ENCODE results near the gene CFC1B. TPM values are rescaled to one million over a fixed set of nuclear protein-coding genes. Genes with fewer than 3 reads are reported as not detected.

The CFC1B gene
- total RNA-seq: not detected in 2 replicates

DNA sequence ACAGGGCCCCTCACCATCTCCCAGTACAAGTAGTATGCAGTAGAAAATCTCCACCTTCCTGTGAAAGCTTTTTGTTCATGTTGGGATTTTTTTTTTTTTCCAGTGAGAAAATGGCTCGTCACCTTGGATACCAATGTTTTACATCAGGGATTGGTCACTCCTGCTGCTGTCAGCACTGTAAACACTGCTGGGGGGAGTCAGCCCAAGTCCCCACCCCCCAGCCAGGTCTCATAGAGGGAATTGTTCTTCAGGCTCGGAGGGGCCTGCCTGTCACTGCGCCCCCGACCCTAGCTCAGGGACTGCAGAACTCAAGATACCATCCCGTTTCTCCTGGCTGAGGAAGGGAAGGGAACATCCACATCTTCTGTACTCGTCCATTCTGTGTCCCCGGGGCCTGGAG, at the start of gene CFC1B:
Gene CFC1B (plus strand): TSS at position 231 of the 400 bp plus-strand sequence. CDS start 263 bp downstream, outside the sequence.

DNA sequence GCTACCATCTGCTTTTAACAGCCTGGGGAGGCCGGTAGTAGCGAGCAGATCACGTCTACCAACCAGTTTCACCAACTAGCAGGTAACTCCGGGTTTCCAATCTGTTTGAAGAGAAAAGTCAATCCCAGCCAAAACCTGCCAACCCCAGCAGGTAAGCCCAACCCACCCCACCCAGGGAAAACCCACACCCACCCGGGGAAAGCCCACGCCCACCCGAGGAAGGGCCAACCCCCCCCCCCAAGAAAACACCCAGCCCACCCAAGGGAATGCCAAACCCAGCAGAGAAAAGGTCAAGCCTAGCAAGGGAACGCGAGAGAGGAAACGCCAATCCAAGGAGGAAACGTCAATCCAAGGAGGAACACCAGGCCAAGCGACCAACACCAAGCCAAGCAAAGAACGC, 11.8 kb upstream of the CFC1B start, which contains the start of gene POTEI:
Gene POTEI (minus strand): TSS at position 101 of the 400 bp plus-strand sequence. CDS start 93 bp downstream, at position 8.

Small RNA genes lying within 50 kb of the gene (small RNA-seq; reads per million reads assigned to genes)
- not detected for gene RF00017
- not detected for gene RNU6-473P

Other genes starting within 250 kb of the CFC1B start
- gene IMP4, start 178.3 kb upstream of the CFC1B start, total RNA-seq: 98.8 and 114 TPM in 2 replicates
- 23.3 and 48.5 TPM in 2 replicates for gene PTPN18, start 165.2 kb upstream of the CFC1B start, total RNA-seq
- 0.07 and 0.66 TPM in 2 replicates for gene POTEI, start 11.9 kb upstream of the CFC1B start, total RNA-seq
- not detected in 2 replicates for gene CFC1, start 78.4 kb downstream of the CFC1B start, total RNA-seq
- gene POTEJ, start 90.2 kb downstream of the CFC1B start, total RNA-seq: not detected in 2 replicates
- gene GPR148, start 207.8 kb downstream of the CFC1B start, total RNA-seq: not detected in 2 replicates
- gene AMER3, start 234.3 kb downstream of the CFC1B start, total RNA-seq: not detected in 2 replicates